CD1c-positive myeloid dendritic cell (primary cell): ENCODE measurements around the gene TARS2.

ENCODE experiments used
- DNase-seq: peaks from one replicate; pipeline ENCODE4 v3.0.0-alpha.2; 2016; ENCODE audit errors: extremely low spot score

TARS2 gene

GRCh38 chr1:150555971-150556865, 69.0 kb downstream of the TARS2 start:
- no peak for DNase-seq

DNA sequence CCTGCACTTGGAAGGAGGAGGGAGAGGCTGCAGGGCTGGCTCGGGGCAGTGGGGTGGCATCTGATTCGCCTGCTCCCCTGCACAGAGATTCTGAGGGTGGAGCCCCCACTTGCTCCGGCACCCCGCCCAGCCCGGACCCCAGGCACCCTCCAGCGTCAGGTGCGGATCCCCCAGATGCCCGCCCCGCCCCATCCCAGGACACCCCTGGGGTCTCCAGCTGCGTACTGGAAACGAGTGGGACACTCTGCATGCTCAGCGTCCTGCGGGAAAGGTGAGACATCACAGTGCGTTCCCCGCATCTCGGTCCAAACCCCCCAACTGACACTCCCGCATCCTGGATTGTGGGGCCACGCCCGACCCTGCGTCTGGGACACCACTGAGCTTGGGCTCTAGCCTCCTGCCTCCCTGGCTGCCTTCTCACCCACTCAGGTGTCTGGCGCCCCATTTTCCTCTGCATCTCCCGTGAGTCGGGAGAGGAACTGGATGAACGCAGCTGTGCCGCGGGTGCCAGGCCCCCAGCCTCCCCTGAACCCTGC, 69.9 kb downstream of the TARS2 start:
- no peak for DNase-seq
